Activated CD4-positive, alpha-beta T cell treated with anti-CD3 and anti-CD28 coated beads, Interleukin-2, amount 50 U/mL, for 24 hours (primary cell): Measurements from ENCODE around the gene FASN.

ENCODE experiments used
- DNase-seq, 2 donors: peaks; one replicate each; pipeline ENCODE4 v3.0.0-alpha.2; 2020; ENCODE audit warnings: low read depth in 1 of 2, low spot score in 1 of 2

The FASN gene

GRCh38 chr17:82029990-82030469 lies 68.0 kb downstream of the FASN start:
- no peak for DNase-seq

GRCh38 chr17:82029391-82029790 lies 68.6 kb downstream of the FASN start:
- DNase-seq = no peak

- no peak for DNase-seq
Observed at GRCh38 chr17:82028966-82029365, 69.1 kb downstream of the FASN start.
